ENCODE results near the gene DNM1L. TPM values are rescaled to one million over a fixed set of nuclear protein-coding genes. Genes with fewer than 3 reads are reported as not detected.

DNM1L gene
- total and polyA plus RNA-seq, 12 donors = 32.3 to 81.5 (median 57.3) TPM

- no peak for ATAC-seq
- H3K4me1 ChIP-seq = no peaks in the 10 kb centered on the region
- H3K27me3 ChIP-seq = no peaks in the 10 kb centered on the region
- H3K36me3 ChIP-seq = peaks cover 0 to 43% (median 10%) of the 10 kb centered on the region in 9 donors
- no peak overlapping the region for H3K27ac ChIP-seq
- TF ChIP-seq CTCF (IDR thresholded peaks at IDR 0.05) = no peak
- H3K9me3 ChIP-seq = no peaks in the 10 kb centered on the region
- intact Hi-C loops (cut with DNase I) = no loop called here
- DNase-seq = no peak
- no peak overlapping the region for H3K4me3 ChIP-seq
Measured at GRCh38 chr12:32702473-32702872, 23.4 kb downstream of the DNM1L start.

GRCh38 chr12:32702946-32703345, 23.8 kb downstream of the DNM1L start:
- WGBS, 2 donors = 90 to 93% methylated on average over 1 of the region's 1 CpG
- Histone ChIP-seq H3K9me3 (no peaks in the 10 kb centered on the region), H3K4me3 (no peak overlapping the region), H3K4me1 (no peaks in the 10 kb centered on the region), H3K36me3 (peaks cover 0 to 47% (median 10%) of the 10 kb centered on the region in 9 donors), H3K27ac (no peak overlapping the region), H3K27me3 (no peaks in the 10 kb centered on the region)
- intact Hi-C loops (cut with DNase I) = no loop called here
- DNase-seq (no peak), ATAC-seq (no peak)
- no peak for TF ChIP-seq CTCF (IDR thresholded peaks at IDR 0.05)

- Histone ChIP-seq H3K27me3 (no peaks in the 10 kb centered on the region), H3K4me1 (no peaks in the 10 kb centered on the region), H3K36me3 (peaks cover 0 to 76% (median 10%) of the 10 kb centered on the region in 9 donors), H3K9me3 (no peaks in the 10 kb centered on the region), H3K4me3 (no peak overlapping the region), H3K27ac (no peak overlapping the region)
- DNase-seq (no peak), ATAC-seq (no peak)
- TF ChIP-seq CTCF (IDR thresholded peaks at IDR 0.05) = no peak
- intact Hi-C loops (cut with DNase I) = no loop called here
Measured at GRCh38 chr12:32705783-32706182, 26.7 kb downstream of the DNM1L start.

- Histone ChIP-seq H3K27me3 (no peaks in the 10 kb centered on the region), H3K36me3 (peaks cover 0 to 80% (median 12%) of the 10 kb centered on the region in 9 donors), H3K27ac (no peak overlapping the region), H3K4me3 (no peak overlapping the region), H3K4me1 (no peaks in the 10 kb centered on the region), H3K9me3 (no peaks in the 10 kb centered on the region)
- 91% methylated on average over 2 of the region's 2 CpGs for WGBS, 2 donors
- intact Hi-C loops (cut with DNase I) = no loop called here
- TF ChIP-seq CTCF (IDR thresholded peaks at IDR 0.05) = no peak
- ATAC-seq = no peak
- DNase-seq = no peak
Measured at GRCh38 chr12:32706335-32707024, 27.4 kb downstream of the DNM1L start.

Measured in heart right ventricle (tissue), 16 donors.